IPS-18a (cell line): Measurements from ENCODE around the gene PROX2.

Source experiments
- H3K27ac ChIP-seq: one replicate; pipeline ENCODE4 v1.5.1; 2013; ENCODE audit warnings: low read length
- H3K27me3 ChIP-seq: one replicate; pipeline ENCODE4 v1.6.1; 2013; ENCODE audit warnings: mild to moderate bottlenecking, low read length; ENCODE audit not compliant: control insufficient read depth, insufficient read depth
- H3K36me3 ChIP-seq: one replicate; pipeline ENCODE4 v1.6.1; 2013; ENCODE audit warnings: low read depth, low read length; ENCODE audit not compliant: control insufficient read depth
- H3K4me1 ChIP-seq: one replicate; pipeline ENCODE4 v1.6.1; 2013; ENCODE audit warnings: low read depth, low read length; ENCODE audit not compliant: control insufficient read depth
- H3K4me3 ChIP-seq: one replicate; pipeline ENCODE4 v1.5.1; 2013; ENCODE audit warnings: low read length
- H3K9ac ChIP-seq: one replicate; pipeline ENCODE4 v1.6.1; 2013; ENCODE audit warnings: mild to moderate bottlenecking, low read length, moderate library complexity
- H3K9me3 ChIP-seq: one replicate; pipeline ENCODE4 v1.6.1; 2013; ENCODE audit warnings: low read depth, low read length; ENCODE audit not compliant: control insufficient read depth

PROX2 gene

DNA sequence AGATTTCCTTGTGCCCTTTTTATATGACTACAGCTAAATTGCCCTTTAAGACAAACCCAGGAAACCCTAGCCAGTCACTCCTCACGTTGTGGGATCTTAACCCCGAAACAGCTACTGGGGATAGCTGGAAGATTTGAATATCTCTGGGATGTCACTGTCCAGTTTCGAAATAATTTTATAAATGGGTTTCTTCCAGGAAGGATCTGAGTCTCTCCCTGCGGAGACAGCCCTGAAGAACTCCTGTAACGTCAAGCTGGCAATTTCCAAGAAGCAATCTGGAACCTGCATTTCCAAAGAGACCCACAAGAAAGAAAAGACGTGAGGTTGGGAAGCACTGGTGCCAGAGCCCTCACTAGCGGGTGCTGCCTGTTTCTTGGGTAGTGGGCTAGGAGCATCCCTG is 20.9 kb downstream of the PROX2 start:
- no peaks in the 10 kb centered on the region for H3K4me1 ChIP-seq
- H3K27me3 ChIP-seq: no peaks in the 10 kb centered on the region
- H3K9ac ChIP-seq: no peak overlapping the region
- H3K27ac ChIP-seq: no peak overlapping the region
- H3K4me3 ChIP-seq: no peak overlapping the region
- no peaks in the 10 kb centered on the region for H3K36me3 ChIP-seq
- H3K9me3 ChIP-seq: no peaks in the 10 kb centered on the region

GRCh38 chr14:74853581-74853980 is 22.4 kb downstream of the PROX2 start:
- Histone ChIP-seq H3K4me3 (no peak overlapping the region), H3K36me3 (no peaks in the 10 kb centered on the region), H3K27me3 (no peaks in the 10 kb centered on the region), H3K9ac (no peak overlapping the region), H3K4me1 (no peaks in the 10 kb centered on the region), H3K9me3 (no peaks in the 10 kb centered on the region), H3K27ac (no peak overlapping the region)

GRCh38 chr14:74852922-74853530 is 22.9 kb downstream of the PROX2 start:
- Histone ChIP-seq H3K36me3 (no peaks in the 10 kb centered on the region), H3K4me3 (no peak overlapping the region), H3K9ac (no peak overlapping the region), H3K27ac (no peak overlapping the region), H3K27me3 (no peaks in the 10 kb centered on the region), H3K9me3 (no peaks in the 10 kb centered on the region), H3K4me1 (no peaks in the 10 kb centered on the region)

DNA sequence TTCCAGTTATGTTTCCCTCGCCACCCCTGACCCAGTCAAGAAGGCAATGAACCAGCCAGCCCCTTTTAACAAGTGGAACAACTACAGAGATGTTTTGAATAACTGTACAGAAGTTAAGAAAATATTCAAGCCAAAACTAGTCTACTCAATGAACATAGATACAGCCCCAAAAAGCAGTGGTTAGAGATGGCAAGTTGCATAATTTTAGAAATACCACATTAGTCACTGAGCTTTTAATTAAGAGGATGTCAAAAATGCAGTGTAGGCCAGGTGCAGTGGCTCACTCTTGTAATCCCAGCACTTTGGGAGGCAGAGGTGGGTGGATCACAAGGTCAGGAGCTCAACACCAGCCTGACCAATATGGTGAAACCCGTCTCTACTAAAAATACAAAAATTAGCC is 27.2 kb downstream of the PROX2 start:
- Histone ChIP-seq H3K27me3 (no peaks in the 10 kb centered on the region), H3K36me3 (no peaks in the 10 kb centered on the region), H3K9me3 (no peaks in the 10 kb centered on the region), H3K27ac (no peak overlapping the region), H3K4me3 (no peak overlapping the region), H3K4me1 (no peaks in the 10 kb centered on the region), H3K9ac (no peak overlapping the region)

DNA sequence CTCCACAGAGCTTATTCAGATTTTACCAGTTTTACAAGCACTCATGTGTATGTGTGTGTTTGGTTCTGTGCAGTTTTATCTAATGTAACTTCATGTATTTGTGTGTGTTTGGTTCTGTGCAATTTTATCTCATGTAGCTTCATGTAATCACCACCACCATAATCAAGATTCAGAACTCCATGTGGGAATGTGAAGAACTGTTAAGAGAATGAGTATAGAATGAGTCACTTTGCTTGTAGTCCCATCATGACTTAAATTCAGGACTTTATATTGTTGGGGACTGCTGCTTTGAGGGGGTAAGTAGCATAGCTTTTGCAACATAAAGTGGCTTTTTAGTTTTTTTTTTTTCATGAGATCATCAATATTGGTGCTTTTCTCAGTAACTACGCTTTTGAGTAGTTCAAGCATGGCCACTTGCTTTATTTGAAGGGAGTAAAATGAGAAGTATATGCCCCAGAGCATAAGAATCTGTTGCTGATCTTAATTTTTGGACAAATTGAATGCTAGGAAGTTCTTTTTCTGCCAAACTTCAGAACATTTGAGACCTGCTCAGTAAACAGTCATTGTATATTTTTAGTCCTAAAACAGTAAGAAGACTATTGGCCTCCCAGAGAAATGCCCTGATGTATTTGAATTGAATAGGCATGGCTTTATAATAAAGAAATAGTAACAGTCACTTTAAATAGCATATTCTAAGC is 28.8 kb downstream of the PROX2 start:
- Histone ChIP-seq H3K27ac (no peak overlapping the region), H3K9me3 (no peaks in the 10 kb centered on the region), H3K27me3 (no peaks in the 10 kb centered on the region), H3K9ac (no peak overlapping the region), H3K4me3 (no peak overlapping the region), H3K4me1 (no peaks in the 10 kb centered on the region), H3K36me3 (no peaks in the 10 kb centered on the region)

- Histone ChIP-seq H3K9me3 (no peaks in the 10 kb centered on the region), H3K36me3 (no peaks in the 10 kb centered on the region), H3K4me1 (no peaks in the 10 kb centered on the region), H3K27me3 (no peaks in the 10 kb centered on the region), H3K27ac (no peak overlapping the region), H3K4me3 (no peak overlapping the region), H3K9ac (no peak overlapping the region)
Measured at GRCh38 chr14:74846168-74846567, 29.8 kb downstream of the PROX2 start.

- no peaks in the 10 kb centered on the region for H3K4me1 ChIP-seq
- H3K27ac ChIP-seq: no peak overlapping the region
- H3K9ac ChIP-seq: no peak overlapping the region
- H3K9me3 ChIP-seq: no peaks in the 10 kb centered on the region
- H3K4me3 ChIP-seq: no peak overlapping the region
- H3K36me3 ChIP-seq: no peaks in the 10 kb centered on the region
- H3K27me3 ChIP-seq: no peaks in the 10 kb centered on the region
Measured at GRCh38 chr14:74843653-74844052, 32.3 kb downstream of the PROX2 start.

- Histone ChIP-seq H3K9ac (no peak overlapping the region), H3K27me3 (no peaks in the 10 kb centered on the region), H3K4me3 (no peak overlapping the region)
Measured at GRCh38 chr14:74841230-74842207, 34.4 kb downstream of the PROX2 start.

DNA sequence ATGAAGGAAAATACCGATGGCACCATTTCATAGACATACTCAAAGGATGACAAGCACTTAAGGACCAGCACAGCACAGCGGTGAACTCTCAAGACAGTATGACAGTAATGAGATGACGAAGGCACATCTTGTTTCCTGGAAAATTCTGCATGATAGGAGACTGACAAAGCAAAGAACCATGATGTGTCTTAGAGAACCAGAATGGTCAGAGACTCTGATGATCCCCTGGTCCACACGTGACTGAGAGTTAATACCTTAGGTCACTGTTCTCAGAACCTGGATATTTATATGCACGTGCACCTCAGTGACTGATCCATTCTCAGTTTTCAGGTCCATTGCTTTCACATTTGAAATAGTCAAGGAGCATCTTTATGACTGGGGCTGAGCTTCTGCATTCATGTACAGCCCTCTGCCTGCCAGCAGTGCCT is 35.3 kb downstream of the PROX2 start:
- Histone ChIP-seq H3K9me3 (no peaks in the 10 kb centered on the region), H3K9ac (no peak overlapping the region), H3K4me3 (no peak overlapping the region)

More at GRCh38 chr14:74841230-74842207, 34.4 kb downstream of the PROX2 start:
- H3K9me3 ChIP-seq: no peaks in the 10 kb centered on the region
- no peak overlapping the region for H3K27ac ChIP-seq
- peaks cover 8% of the 10 kb centered on the region for H3K36me3 ChIP-seq
- H3K4me1 ChIP-seq: no peaks in the 10 kb centered on the region

DNA sequence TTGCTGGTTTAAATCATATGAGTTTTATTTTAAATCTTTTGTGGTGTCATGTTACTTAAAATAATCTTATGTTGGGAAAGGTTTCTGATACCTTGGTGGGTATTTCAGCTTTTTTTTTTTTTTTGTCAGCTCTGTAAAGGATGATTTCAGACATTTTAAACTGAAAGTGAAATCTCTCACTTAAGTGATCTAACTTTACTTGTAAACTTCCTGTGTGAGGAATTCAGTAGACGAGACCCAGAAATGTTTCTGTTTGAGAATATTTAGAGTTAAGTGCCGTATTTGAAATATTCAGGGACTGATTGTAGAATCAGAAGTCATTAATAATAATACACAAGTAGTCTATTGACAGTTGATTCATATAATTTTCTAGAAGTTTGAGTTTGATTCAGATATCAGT is 37.8 kb downstream of the PROX2 start:
- Histone ChIP-seq H3K4me1 (no peaks in the 10 kb centered on the region), H3K27ac (no peak overlapping the region), H3K4me3 (no peak overlapping the region), H3K9ac (no peak overlapping the region), H3K27me3 (no peaks in the 10 kb centered on the region), H3K9me3 (no peaks in the 10 kb centered on the region), H3K36me3 (peaks cover 18% of the 10 kb centered on the region)

More for the DNA sequence above, 35.3 kb downstream of the PROX2 start:
- Histone ChIP-seq H3K36me3 (peaks cover 16% of the 10 kb centered on the region), H3K27ac (no peak overlapping the region), H3K4me1 (no peaks in the 10 kb centered on the region), H3K27me3 (no peaks in the 10 kb centered on the region)

DNA sequence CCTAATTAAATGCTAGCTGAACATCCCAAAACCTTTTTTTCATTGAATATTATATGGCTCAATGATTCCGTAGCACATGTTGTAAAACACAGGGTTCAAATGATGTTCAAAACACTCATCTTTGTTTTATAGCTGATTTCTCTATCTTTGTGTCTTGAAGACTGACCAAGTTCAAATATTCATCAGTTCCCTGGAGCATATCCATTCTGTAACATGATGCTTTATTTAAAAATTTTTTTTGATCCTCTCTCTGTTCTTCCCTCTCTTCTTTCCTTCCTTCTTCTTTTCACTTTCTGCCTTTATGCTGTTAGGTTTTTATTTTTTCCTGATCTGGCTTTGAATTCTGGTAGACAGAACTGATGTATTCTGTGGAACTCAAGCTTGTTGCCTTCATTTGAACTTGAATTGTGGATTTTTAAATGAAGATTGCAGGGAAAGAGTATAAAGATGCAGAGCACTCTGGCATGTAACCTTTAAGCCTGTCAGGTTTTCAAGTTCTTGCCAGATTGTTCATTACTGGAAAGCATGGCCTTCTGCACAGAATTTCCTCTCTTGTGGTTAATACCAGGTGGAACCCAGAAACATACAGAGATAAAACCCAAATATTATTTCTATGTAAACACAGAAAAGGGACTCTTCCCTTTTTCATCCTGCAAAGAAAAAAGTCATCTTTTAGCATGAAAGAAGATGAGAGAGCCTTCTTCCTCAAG is 39.5 kb downstream of the PROX2 start:
- Histone ChIP-seq H3K4me1 (no peaks in the 10 kb centered on the region), H3K27ac (no peak overlapping the region)

More for the DNA sequence above, 39.5 kb downstream of the PROX2 start:
- Histone ChIP-seq H3K36me3 (peaks cover 18% of the 10 kb centered on the region), H3K27me3 (no peaks in the 10 kb centered on the region), H3K4me3 (no peak overlapping the region), H3K9me3 (no peaks in the 10 kb centered on the region), H3K9ac (no peak overlapping the region)
